Peyer's patch (tissue), 4 donors: ENCODE results near the gene SARM1. TPM values are rescaled to one million over a fixed set of nuclear protein-coding genes. Genes with fewer than 3 reads are reported as not detected.

Source experiments
- DNase-seq, 3 donors: peaks; one replicate each; pipeline ENCODE4 v3.0.0-alpha.2; 2017 to 2019
- H3K27ac ChIP-seq, 4 donors: fragments of 200-600 bp; sonication (generic); one replicate each; pipeline ENCODE4 v1.5.1; 2016 to 2019
- H3K27me3 ChIP-seq, 2 donors: fragments of 200-600 bp; sonication (generic); one replicate each; pipeline ENCODE4 v1.5.1; 2019
- H3K36me3 ChIP-seq, 3 donors: fragments of 200-600 bp; sonication (generic); one replicate each; pipeline ENCODE4 v1.5.1; 2016 to 2019
- H3K4me1 ChIP-seq, 4 donors: fragments of 200-600 bp; sonication (generic); one replicate each; pipeline ENCODE4 v1.5.1; 2016 to 2019
- H3K4me3 ChIP-seq, 4 donors: fragments of 200-600 bp; sonication (generic); 1 replicate in 3 of 4; 2 replicates in 1 of 4; pipeline ENCODE4 v1.5.1; 2016 to 2019; ENCODE audit warnings: mild to moderate bottlenecking in 1 of 4
- H3K9me3 ChIP-seq, 4 donors: fragments of 200-600 bp; sonication (generic); one replicate each; pipeline ENCODE4 v1.5.1; 2016 to 2019; ENCODE audit warnings: mild to moderate bottlenecking in 1 of 4
- POLR2A ChIP-seq, 2 donors: fragments of 450-650 bp; IDR thresholded peaks; one replicate each; pipeline ENCODE4 v1.5.1; 2017; ENCODE audit warnings: antibody characterized with exemption in 2 of 2, mild to moderate bottlenecking in 2 of 2, moderate library complexity in 2 of 2
- total RNA-seq, 4 donors: library from RNA; depleted of rRNA; stranded (reverse); fragments of >200 nt; gene quantifications; one replicate each; pipeline ENCODE4 v1.1.0, GENCODE V29; 2016
- TF ChIP-seq, protein P1 (sequence below), 6 experiments: fragments of 450-650 bp in 4 of 6; fragments of 200-600 bp in 2 of 6; sonication (generic) in 1 of 6; IDR thresholded peaks; one replicate each; pipeline ENCODE4 v1.5.1; 2017 to 2019; ENCODE audit warnings: antibody characterized with exemption in 6 of 6, mild to moderate bottlenecking in 3 of 6, moderate library complexity in 1 of 6

The SARM1 gene
- total RNA-seq, 4 donors from 2014 or later, result 12.8 to 37.6 (median 24.6) TPM

- TF ChIP-seq, protein P1, sequence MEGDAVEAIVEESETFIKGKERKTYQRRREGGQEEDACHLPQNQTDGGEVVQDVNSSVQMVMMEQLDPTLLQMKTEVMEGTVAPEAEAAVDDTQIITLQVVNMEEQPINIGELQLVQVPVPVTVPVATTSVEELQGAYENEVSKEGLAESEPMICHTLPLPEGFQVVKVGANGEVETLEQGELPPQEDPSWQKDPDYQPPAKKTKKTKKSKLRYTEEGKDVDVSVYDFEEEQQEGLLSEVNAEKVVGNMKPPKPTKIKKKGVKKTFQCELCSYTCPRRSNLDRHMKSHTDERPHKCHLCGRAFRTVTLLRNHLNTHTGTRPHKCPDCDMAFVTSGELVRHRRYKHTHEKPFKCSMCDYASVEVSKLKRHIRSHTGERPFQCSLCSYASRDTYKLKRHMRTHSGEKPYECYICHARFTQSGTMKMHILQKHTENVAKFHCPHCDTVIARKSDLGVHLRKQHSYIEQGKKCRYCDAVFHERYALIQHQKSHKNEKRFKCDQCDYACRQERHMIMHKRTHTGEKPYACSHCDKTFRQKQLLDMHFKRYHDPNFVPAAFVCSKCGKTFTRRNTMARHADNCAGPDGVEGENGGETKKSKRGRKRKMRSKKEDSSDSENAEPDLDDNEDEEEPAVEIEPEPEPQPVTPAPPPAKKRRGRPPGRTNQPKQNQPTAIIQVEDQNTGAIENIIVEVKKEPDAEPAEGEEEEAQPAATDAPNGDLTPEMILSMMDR (IDR thresholded peaks at IDR 0.05), result no peak
- TF ChIP-seq POLR2A (IDR thresholded peaks at IDR 0.05), result no peak
- Histone ChIP-seq H3K4me3 (no peak overlapping the region), H3K27me3 (no peaks in the 10 kb centered on the region), H3K36me3 (peaks cover 0 to 71% (median 3%) of the 10 kb centered on the region in 3 donors), H3K9me3 (no peaks in the 10 kb centered on the region), H3K4me1 (peaks cover 0 to 11% (median 1%) of the 10 kb centered on the region in 4 donors), H3K27ac (no peak overlapping the region)
- DNase-seq, result no peak
Observed at GRCh38 chr17:28341516-28341915, 30.0 kb upstream of the SARM1 start.

GRCh38 chr17:28342313-28342712 lies 29.2 kb upstream of the SARM1 start:
- Histone ChIP-seq H3K4me1 (peaks cover 0 to 4% (median 0%) of the 10 kb centered on the region in 4 donors), H3K27ac (no peak overlapping the region), H3K36me3 (peaks cover 0 to 79% (median 3%) of the 10 kb centered on the region in 3 donors), H3K27me3 (no peaks in the 10 kb centered on the region), H3K9me3 (no peaks in the 10 kb centered on the region), H3K4me3 (no peak overlapping the region)
- no peak for TF ChIP-seq POLR2A (IDR thresholded peaks at IDR 0.05)
- TF ChIP-seq, protein P1 (IDR thresholded peaks at IDR 0.05), result no peak
- DNase-seq, result no peak

DNA sequence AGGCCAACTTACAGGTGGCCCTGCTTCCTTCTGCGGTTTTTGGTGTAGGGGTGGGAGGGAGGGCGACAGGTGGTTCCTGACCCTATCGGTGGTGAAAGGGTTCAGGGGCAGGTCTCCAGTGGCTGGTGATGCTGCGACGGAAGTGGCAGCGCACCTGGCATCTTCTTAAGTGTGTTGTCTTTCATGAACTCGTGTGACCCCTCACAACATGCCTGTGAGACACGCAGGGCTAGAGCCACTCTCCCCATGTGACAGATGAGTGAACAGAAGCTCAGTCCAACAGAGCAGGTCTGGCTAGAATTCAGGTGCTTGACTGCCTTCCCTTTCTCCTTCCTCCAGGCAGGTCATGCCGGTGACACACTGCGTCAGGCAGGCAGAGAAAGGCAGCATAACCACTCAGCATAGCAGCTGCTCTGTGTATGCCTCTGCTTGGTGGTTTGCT lies 28.0 kb upstream of the SARM1 start:
- Histone ChIP-seq H3K4me3 (no peak overlapping the region), H3K9me3 (no peaks in the 10 kb centered on the region), H3K4me1 (no peaks in the 10 kb centered on the region), H3K27ac (no peak overlapping the region), H3K36me3 (peaks cover 0 to 91% (median 3%) of the 10 kb centered on the region in 3 donors), H3K27me3 (no peaks in the 10 kb centered on the region)
- no peak for DNase-seq
- TF ChIP-seq, protein P1 (IDR thresholded peaks at IDR 0.05), result no peak
- TF ChIP-seq POLR2A (IDR thresholded peaks at IDR 0.05), result no peak

DNA sequence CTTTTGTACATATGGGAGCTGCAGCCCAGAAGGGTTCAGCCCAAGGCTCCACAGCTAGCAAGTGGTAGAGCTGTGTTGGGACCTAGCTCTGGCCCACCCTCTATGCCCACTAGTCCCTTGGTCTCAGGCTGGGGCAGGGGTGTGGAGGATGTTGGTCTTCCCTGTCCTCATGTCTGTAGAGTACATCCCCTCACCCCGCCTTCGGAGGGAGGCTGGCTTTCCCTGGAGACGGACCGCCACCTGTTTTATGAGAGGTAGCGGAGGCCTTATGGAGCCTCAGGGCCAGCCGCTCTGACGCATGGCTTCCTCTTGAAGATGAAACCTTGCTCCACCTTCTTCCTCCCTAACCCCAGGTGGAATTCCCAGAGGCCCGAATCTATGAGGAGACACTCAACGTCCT lies 27.5 kb upstream of the SARM1 start:
- H3K27ac ChIP-seq, result no peak overlapping the region
- no peaks in the 10 kb centered on the region for H3K9me3 ChIP-seq
- H3K4me3 ChIP-seq, result no peak overlapping the region
- H3K36me3 ChIP-seq, result peaks cover 0 to 96% (median 3%) of the 10 kb centered on the region in 3 donors
- no peak for DNase-seq
- no peaks in the 10 kb centered on the region for H3K4me1 ChIP-seq
- H3K27me3 ChIP-seq, result no peaks in the 10 kb centered on the region
- no peak for TF ChIP-seq POLR2A (IDR thresholded peaks at IDR 0.05)
- TF ChIP-seq, protein P1 (IDR thresholded peaks at IDR 0.05), result no peak

- Histone ChIP-seq H3K4me3 (no peak overlapping the region), H3K4me1 (no peaks in the 10 kb centered on the region), H3K27me3 (no peaks in the 10 kb centered on the region), H3K36me3 (peaks cover 0 to 99% (median 3%) of the 10 kb centered on the region in 3 donors), H3K27ac (no peak overlapping the region), H3K9me3 (no peaks in the 10 kb centered on the region)
- DNase-seq, result no peak
- TF ChIP-seq, protein P1 (IDR thresholded peaks at IDR 0.05), result no peak
- TF ChIP-seq POLR2A (IDR thresholded peaks at IDR 0.05), result no peak
Observed at GRCh38 chr17:28344435-28344901, 27.0 kb upstream of the SARM1 start.
